ENCODE data around the gene PEX7.

GRCh38 chr6:136952714-136953260, 130.4 kb downstream of the PEX7 start:
- no peak for TF ChIP-seq POLR2AphosphoS5 (IDR thresholded peaks at IDR 0.05; ENCODE audit: low read depth, low read length)
- TF ChIP-seq CEBPB (IDR thresholded peaks at IDR 0.05; ENCODE audit: low read depth, low read length): no peak
- TF ChIP-seq CTCF (IDR thresholded peaks at IDR 0.05; ENCODE audit: control extremely low read depth in 1 of 3, insufficient read depth in 1 of 3, low read depth in 1 of 3, low read length in 3 of 3): no peak
- TF ChIP-seq POLR2A (IDR thresholded peaks at IDR 0.05; ENCODE audit: control extremely low read depth in 1 of 2, low read depth in 2 of 2, low read length in 2 of 2): no peak
- TF ChIP-seq RFX5 (IDR thresholded peaks at IDR 0.05; ENCODE audit: borderline replicate concordance, low read depth, low read length): no peak
- no peak for TF ChIP-seq NRF1 (IDR thresholded peaks at IDR 0.05; ENCODE audit: low read depth, low read length)
- TF ChIP-seq SP1 (IDR thresholded peaks at IDR 0.05; ENCODE audit: low read depth, low read length): no peak
- no peak for TF ChIP-seq RNF2 (IDR thresholded peaks at IDR 0.05; ENCODE audit: borderline replicate concordance, low read depth, low read length, missing control alignments, poor library complexity, severe bottlenecking)
- TF ChIP-seq YY1 (IDR thresholded peaks at IDR 0.05; ENCODE audit: low read depth, low read length): no peak
- TF ChIP-seq HDAC6 (IDR thresholded peaks at IDR 0.05; ENCODE audit: low read depth, low read length): no peak
- TF ChIP-seq ZNF274 (IDR thresholded peaks at IDR 0.05; ENCODE audit: borderline replicate concordance, extremely low read depth, low read length): no peak
- TF ChIP-seq USF2 (IDR thresholded peaks at IDR 0.05; ENCODE audit: low read length): no peak
- no peak for TF ChIP-seq MAFK (IDR thresholded peaks at IDR 0.05; ENCODE audit: low read depth, low read length)

All from H1 (cell line).